Mammary epithelial cell (primary cell): ENCODE measurements around the gene LIPC.

Source experiments
- CTCF ChIP-seq, 2 donors: IDR thresholded peaks in 1 of 2; conservative IDR thresholded peaks in 1 of 2; 2 replicates each; pipeline ENCODE4 v1.5.1; 2011 to 2012; ENCODE audit warnings: inconsistent platforms in 2 of 2, low read length in 2 of 2, mild to moderate bottlenecking in 2 of 2, control low read depth in 1 of 2, low read depth in 1 of 2; ENCODE audit not compliant: insufficient read depth in 1 of 2; ENCODE audit errors: extremely low read depth in 1 of 2
- EZH2 ChIP-seq: IDR thresholded peaks from 2 replicates; pipeline ENCODE4 v1.6.1; 2012; ENCODE audit warnings: low read length, inconsistent platforms, borderline replicate concordance

- TF ChIP-seq CTCF (conservative IDR thresholded peaks at IDR 0.05 in 1 of 2, IDR thresholded peaks at IDR 0.05 in 1 of 2; ENCODE audit: extremely low read depth in 1 of 2, insufficient read depth in 1 of 2, low read depth in 1 of 2, low read length in 2 of 2) (no peak), EZH2 (no peak)
Observed at GRCh38 chr15:58472821-58473581, 41.2 kb downstream of the LIPC start.
